ENCODE results near the gene DDX23.
"Not testable (repeated sequence)": the region's sequence is repeated elsewhere in the genome, so short reads cannot be mapped to it uniquely, and the experiment has no call there.

Gene DDX23

DNA sequence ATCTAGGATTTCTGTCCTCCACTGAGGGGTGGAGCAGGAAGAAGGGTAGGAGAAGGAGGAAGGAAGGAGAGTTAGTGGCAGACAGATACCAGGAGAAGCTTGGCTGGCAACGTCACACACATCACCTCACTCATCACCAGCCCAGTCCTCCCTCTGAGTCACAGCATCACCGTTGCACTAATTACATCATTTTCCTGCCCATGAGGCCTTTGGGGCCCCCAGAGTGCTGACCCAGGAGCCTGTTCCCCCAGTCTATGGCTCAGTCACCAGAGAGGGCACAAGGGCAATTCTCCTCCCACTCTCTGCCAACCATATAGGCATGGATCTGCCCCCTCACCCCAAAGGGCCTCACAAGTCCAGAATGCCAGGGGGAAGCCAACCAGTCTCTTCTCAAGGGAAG, 9.1 kb upstream of the DDX23 start:
- no peak for DNase-seq

DNA sequence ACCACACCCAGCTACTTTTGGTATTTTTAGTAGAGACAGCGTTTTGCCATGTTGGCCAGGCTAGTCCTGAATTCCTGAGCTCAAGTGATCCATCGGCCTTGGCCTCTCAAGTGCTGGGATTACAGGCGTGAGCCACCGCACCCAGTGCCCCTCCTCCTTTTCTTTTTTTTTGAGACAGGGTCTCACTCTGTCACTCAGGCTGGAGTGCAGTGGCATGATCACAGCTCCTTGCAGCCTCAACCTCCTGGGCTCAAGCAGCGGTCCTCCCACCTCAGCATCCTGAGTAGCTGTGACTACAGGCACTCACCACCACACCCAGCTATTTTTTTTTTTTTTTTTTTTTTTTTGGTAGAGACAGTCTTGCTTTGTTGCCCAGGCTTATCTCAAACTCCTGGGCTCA, 8.3 kb upstream of the DDX23 start:
- DNase-seq: not testable (repeated sequence)

DNA sequence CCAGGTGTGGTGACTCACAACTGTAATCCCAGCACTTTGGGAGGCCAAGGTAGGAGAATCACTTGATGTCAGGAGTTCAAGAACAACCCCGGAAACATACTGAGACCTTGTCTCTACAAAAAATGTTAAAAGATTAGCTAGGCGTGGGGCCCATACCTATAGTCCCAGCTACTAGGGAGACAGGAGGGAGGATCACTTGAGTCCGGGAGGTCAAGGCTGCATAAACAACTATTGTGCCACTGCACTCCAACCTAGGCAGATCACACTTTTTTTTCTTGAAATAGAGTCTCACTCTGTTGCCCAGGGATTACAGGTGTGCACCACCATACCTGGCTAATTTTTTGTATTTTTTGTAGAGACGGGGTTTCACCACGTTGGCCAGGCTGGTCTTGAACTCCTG, 7.6 kb upstream of the DDX23 start:
- DNase-seq: no peak

DNA sequence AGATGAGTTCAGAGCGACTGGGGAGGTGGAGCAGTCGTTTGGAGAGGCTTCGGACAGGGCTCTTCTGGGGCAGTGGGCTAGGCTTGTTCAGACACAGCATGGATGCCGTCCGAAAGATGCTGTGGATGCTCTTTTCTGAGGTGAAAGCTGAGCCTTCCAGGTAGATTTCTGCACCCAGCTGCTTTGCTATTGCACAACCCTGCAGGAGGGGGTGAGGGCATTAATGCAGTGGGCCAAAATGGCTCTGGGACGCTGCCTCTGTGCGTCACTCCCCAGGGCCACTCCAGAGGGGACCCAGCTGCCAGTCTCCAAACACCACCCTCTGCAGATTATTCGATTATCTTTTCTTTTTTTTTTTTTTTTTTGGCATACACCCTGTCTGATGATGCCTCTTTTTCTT, 6.1 kb upstream of the DDX23 start:
- DNase-seq: no peak

DNA sequence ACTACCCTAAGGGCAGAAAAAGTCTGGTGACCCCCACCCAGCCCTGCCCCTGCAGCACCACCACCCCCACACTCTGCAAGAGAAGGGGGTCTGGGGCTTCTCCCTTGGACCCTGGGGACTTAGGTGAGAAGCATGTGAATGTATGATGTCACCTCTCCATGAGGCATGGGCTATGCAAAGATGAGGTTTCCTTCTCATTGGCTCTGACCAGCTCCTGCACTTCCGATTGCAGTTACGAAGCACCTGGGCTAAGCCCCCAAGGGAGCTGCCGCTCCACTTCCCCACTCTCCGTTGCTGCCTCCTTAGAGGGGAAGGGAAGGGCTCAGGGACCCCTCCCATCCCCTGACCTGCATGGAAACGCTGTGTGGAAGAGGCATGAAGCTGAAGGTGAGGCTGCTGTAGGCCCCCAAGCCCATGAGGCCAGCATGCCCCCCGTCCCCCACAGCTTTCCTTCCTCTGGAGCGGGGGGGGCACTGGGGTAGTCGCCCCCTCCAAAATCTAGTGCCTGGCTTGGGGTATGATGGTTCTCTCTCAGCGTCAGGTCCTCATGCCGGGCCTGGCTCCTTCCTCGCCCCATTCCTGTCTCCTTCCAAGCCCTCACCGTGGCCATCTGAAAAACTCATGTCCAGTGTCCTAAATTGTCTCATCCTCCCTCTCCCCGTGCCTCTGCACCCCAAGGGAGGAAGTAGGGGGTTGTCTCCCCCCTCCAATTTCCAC, 5.5 kb upstream of the DDX23 start:
- DNase-seq: no peak

DNA sequence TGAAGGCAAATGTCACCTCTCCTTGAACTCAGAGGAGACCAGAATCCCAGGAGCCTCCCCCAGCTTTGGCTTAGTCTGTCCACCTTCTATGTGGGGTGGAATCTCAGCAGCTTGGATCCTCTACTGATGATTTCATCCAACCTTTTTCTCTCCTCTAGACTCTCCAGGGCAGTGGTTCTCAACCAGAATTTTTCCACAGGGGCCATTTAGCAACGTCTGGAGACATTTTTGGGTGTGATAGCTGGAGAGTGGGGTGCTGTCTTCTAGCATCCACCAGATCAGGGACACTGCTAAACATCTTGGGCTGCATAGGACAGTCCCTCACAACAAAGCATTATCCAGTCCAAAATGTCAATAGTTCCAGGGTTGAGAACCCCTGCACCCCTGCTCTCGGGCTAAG, 4.4 kb upstream of the DDX23 start:
- no peak for DNase-seq

DNA sequence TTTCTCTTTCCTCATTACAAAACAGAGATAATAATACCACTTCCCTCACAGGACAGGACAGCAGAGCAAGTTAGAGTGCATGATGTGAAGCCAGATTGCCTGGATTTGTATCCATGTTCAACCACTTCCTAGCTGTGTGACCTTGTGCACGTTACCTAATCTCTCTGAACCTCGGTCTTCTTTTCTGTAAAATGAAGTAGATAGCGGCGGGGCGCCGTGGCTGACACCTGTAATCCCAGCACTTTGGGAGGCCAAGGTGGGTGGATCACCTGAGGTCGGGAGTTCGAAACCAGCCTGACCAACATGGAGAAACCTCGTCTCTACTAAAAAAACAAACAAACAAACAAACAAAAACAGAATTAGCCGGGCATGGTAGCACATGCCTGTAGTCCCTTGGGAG, 3.0 kb upstream of the DDX23 start:
- not testable (repeated sequence) for DNase-seq

DNA sequence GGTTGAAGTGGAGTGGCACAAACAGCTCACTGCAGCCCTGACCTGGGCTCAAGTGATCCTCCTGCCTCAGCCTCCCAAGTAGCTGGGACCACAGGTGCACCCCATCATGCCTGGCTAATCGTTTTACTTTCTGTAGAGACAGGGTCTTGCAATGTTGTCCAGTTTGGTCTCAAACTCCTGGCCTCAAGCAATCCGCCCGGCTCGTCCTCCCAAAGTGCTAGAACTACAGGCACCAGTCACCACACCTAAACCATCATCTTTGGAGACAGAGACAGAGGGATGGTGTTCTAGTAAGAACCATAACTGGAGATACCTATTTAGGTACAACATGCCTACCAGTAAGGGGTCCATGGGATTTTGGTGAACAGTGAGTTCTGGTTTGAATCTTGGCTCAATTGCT, 2.5 kb upstream of the DDX23 start:
- no peak for DNase-seq

DNA sequence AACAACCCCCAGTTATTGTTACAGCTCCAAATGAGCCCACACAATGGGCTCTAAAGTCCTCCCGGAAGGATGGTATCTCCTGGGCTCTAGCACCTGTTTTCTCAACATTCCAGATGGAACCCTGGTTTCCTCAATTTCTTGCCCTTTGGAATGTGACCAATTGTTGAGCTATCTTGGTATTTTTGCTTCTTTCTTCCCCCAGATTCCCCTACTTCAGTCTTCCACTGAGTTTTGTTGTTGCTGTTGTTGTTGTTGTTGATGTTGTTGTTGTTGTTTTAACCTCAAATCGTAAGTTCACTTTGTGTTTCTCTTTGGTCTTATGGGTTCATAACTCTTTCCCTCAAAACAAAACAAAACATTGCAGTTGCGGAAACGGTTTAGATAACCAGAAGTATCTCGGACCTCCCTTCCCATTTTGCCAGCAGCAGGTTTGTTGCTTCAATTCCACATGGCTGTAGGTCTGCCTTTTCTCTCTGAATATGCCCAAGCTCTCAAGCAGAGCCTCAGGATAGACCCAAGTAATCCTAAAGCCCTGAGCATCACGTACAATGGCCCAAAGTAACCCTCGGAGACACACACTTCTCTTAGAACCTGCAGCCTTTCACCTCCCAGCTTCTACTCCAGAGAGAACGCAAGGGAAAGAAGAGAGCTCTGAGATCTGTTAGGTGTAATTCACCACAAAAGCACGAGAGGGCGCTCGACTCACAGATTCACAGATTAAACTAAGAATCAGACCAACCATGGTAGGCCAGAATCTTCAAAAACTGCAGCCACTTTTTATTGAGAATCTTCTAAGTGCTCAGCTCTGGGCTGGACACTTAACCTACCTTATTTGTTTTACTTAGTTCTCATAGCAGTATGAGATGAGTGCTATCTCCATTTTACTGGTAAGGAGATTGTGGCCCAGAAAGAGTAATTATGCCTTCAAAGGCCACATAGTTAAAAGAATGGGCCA, 1.0 kb upstream of the DDX23 start:
- peak; percentile 93 for DNase-seq

DNA sequence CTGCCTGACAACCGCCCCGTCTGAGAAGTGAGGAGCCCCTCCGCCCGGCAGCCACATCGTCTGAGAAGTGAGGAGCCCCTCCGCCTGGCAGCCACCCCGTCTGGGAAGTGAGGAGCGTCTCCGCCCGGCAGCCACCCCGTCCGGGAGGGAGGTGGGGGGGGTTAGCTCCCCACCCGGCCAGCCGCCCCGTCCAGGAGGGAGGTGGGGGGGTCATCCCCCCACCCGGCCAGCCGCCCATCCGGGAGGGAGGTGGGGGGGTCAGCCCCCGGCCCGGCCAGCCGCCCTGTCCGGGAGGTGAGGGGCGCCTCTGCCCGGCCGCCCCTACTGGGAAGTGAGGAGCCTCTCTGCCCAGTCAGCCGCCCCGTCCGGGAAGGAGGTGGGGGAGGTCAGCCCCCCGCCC, 9.9 kb downstream of the DDX23 start:
- DNase-seq: not testable (repeated sequence)

DNA sequence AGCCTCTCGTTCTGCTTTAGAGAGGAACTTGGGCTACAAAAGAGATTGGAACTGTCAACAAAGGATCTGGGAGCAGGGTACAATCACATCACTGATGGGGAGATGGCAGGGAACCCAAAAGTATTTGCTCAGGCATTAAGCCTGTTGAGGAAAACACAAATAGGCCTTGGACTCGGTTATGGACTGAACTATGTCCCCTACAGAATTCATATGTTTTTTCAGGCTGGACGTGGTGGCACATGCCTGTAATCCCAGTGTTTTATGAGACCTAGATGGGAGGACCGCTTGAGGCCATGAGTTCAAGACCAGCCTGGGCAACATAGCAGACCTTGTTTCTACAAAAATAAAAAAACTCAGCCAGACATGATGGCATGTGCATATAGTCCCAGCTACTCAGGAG, 13.9 kb downstream of the DDX23 start:
- no peak for DNase-seq

DNA sequence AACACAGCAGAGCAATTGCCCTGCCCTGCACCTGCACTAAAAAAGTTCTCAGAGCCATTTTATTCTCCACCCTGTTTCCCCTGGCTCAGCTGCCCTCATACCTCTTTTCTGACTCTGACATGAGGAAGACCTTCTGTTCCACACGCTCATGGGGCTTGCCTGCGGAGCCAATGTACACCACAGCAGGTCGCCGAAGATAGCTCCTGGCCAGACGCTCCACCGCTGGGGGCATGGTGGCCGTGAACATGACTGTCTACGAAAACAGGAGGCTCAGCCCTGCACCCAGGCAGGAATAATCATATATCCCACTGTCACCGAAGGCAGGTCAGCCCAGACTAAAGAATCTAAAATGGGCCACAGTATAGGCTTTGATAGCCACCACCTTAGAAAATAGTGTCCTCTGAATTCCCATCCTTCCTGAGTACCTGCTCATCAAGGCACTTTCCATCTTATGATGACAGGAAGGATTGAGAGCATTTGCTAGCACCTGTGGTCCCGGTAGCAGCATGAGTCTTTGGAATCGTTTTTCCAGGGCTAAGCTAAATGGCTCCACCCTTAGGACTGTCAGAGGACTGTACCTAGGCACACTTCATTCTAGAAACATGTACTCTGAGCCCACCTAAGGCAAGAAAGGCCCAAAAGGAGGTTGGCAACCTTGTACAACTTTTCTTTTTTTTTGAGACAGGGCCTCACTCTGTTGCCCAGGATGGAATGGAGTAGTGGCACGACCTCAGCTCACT, 19.5 kb downstream of the DDX23 start:
- no peak for DNase-seq

DNA sequence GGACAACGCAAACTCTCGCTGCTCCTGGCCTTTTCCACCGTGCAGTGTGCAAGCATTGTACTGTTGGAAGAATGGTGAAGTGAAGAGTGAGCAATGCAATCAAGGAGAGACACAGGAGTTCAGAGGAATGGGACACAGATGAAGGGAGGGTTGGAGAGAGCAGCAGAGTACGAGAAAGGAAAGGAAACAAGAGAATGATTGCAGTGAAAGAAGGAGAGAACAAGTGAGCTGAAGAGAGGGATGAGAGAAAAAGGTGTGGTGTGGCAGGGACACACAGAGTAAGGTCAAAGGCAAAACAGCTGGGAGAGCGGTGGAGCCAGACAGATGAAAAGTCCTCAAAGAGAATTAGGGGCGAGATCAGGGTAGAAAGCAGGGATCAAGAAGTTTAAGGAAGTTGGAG, 20.7 kb downstream of the DDX23 start:
- no peak for DNase-seq

DNA sequence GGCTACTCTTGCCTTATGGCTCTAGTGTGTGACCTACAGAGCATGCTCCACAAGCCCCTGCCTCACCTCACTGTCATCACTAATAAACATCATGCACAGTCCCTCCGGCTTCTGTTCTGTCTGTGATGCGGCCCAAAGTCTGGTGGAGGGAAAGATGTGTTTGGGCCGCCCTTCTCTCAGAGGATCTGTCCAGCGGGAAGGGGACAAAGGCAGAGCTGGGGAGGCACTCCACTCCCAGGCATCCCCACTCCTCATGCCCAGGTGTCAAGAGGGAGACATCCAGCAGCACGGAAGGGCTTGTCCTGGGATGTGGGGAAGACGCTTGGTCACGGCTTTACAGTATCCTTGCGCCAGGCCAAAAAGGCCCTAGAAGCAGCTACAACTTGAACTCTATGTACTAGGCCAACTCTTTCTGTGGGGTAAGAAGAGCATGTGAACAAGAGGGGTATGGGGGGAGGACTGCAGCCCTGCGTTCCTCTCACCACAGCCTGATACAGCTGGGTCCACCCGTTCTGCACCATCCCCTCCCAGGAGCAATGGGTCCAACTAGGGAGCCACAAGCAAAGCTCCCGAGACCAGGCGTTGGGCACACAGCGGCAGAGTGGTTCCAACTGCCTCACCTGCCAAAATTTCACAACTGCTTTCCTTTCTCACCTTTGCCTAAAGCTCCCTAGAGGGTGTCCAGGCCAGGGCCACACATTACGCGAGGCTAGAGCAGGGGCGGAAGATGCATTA, 23.0 kb downstream of the DDX23 start:
- no peak for DNase-seq

DNA sequence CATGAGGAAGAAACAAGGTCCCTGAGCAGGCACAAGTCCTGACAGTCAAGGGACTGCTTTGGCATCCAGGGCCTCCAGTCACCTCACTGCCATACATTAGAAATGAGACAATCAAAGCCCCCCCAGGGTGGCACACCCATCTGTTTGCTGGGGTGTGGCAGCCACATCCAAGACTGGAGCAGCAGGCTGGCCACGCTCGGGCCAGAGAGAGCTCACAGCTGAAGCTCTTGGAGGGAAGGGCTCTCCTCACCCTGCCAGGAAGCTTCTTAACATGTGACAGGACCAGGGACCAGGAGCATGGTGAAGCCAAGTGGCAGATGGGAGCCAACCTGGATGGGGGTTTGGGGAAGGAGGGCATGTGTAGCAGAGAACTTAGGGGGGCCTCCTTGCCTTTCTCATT, 23.7 kb downstream of the DDX23 start:
- DNase-seq: no peak

DNA sequence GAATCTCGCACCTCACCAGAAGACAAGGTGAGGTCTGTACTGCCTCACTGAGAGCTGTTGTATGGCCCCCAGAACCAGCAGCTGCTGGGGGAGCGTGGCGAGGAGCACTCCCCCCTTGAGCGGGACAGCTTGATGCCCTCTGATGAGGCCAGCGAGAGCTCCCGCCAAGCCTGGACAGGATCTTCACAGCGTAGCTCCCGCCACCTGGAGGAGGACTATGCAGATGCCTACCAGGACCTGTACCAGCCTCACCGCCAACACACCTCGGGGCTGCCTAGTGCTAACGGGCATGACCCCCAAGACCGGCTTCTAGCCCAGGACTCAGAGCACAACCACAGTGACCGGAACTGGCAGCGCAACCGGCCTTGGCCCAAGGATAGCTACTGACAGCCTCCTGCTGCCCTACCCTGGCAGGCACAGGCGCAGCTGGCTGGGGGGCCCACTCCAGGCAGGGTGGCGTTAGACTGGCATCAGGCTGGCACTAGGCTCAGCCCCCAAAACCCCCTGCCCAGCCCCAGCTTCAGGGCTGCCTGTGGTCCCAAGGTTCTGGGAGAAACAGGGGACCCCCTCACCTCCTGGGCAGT, 24.4 kb downstream of the DDX23 start:
- DNase-seq: no peak

DNA sequence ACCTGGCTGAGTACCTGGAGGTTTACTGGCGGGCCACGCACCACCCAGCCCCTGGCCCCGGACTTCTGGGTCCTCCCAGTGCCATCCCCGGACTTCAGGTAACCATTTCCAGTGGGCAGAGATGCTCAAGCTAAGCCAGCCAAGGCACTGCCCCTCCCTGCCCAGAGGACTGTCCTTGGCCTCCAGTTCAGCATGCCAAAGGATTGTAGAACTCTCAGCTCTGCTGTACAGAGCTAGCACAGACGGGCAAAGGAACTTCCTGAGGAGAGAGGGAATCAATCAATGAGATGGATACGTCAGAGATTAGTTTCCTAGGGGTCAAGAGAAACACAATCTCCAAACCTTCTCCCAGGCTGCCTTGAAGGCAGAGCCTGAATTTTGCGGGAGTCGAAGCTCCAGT, 24.9 kb downstream of the DDX23 start:
- DNase-seq: no peak

DNA sequence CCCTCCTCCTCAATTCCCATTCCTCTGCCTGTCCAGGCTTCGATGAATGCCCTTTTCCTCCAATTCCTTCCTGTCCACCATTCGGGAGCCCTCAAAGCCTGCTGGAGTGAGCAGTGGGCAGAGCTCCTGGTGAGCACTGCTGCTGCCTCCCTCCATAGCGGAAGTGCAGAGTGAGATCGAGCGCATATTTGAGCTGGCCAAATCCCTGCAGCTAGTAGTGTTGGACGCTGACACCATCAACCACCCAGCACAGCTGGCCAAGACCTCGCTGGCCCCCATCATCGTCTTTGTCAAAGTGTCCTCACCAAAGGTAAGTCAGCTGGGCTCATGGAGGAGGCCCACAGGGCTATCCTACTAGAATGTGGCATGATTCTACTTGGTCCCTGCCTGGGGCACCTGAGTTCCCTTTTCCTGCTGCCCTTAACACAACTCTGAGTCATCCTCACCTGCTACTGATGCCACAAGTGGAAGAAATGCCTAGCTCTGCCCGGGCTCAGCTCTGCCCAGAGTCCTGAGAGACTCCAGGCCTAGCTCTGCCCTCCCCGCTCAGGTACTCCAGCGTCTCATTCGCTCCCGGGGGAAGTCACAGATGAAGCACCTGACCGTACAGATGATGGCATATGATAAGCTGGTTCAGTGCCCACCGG, 25.6 kb downstream of the DDX23 start:
- no peak for DNase-seq

DNA sequence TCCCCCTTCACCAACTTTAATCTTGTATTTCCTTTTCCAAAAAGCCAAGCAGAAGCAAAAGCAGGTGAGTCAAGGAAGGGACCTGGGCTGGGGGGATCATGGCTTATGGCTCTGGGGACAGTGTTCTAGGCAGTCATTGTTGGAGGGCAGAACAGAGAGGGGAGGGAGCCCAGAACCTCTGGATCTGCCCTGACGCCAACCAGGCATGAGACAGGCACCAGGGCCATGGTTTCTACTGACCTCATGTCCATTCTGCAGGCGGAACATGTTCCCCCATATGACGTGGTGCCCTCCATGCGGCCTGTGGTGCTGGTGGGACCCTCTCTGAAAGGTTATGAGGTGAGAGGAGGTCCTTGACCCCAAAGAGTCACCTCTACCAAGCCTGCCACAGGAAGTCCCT, 27.1 kb downstream of the DDX23 start:
- DNase-seq: no peak

DNA sequence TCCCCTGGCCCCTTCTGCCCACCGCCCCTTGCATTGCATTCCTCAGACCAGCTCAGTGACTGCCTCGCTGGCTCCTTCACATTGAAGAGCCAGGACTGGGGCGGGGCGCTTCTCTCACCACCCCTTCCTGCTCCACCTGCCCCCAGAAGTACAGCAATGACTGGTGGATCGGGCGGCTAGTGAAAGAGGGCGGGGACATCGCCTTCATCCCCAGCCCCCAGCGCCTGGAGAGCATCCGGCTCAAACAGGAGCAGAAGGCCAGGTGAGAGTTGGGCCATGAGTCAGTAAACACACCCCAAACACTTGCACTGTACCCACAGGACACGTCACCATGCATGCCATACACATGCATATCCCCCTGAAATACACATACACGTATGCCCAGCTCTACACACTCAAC, 27.9 kb downstream of the DDX23 start:
- DNase-seq: peak; percentile 36

DNA sequence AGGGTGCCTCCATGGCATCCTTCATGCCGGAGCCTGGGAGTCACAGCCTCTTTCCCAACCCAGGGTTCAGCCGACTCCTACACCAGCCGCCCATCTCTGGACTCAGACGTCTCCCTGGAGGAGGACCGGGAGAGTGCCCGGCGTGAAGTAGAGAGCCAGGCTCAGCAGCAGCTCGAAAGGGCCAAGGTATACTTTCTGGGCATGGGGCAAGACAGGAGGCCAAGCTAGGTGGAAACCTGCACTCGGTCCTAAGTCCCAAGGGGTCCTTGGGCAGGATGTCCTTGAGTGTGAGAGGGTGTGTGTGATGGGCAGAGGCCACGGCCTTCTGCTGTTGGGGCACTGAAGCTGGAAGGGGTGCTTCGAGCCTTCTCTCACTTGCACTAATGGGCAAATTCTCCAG, 28.7 kb downstream of the DDX23 start:
- no peak for DNase-seq

DNA sequence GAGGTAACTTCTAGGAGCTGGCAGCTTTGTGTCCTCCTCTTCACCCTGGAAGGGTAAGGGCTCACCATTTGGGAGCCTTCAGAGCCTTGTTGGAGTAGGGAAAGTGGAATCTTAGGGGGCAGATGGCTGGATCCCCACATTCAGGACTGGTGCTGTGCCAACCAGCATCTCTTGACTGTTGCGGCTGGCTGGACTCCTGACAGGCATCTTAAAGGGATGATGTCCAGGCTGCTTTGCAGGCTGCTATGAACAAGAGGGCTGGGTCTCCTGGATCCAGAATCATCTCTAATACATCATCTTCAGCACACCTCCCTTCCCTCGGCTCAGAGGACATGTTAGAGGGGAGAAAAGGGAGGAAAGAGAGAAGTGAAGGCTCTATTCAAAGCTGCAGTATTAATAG, 29.3 kb downstream of the DDX23 start:
- DNase-seq: no peak

Measured in stimulated activated CD8-positive, alpha-beta memory T cell treated with anti-CD3 and anti-CD28 coated beads, Interleukin-4, amount 100 ng/mL, for 48 hours (primary cell).